GM12891 (cell line): ENCODE data around the gene ME1.

ENCODE experiments used
- PAX5 ChIP-seq: IDR thresholded peaks from 2 replicates; pipeline ENCODE4 v1.6.1; 2011; ENCODE audit warnings: low read length, moderate library complexity, mild to moderate bottlenecking; ENCODE audit not compliant: insufficient read depth, severe bottlenecking
- POLR2A ChIP-seq: IDR thresholded peaks from 2 replicates; pipeline ENCODE4 v1.6.1; 2011; ENCODE audit warnings: low read depth, low read length, control low read depth
- POLR2AphosphoS5 ChIP-seq: IDR thresholded peaks from 2 replicates; pipeline ENCODE4 v1.6.1; 2011; ENCODE audit warnings: low read depth, low read length, control low read depth
- SPI1 ChIP-seq: IDR thresholded peaks from 2 replicates; pipeline ENCODE4 v1.6.1; 2011; ENCODE audit warnings: low read depth, low read length, control low read depth
- TAF1 ChIP-seq: IDR thresholded peaks from 2 replicates; pipeline ENCODE4 v1.6.1; 2011; ENCODE audit warnings: low read depth, low read length, control low read depth

DNA sequence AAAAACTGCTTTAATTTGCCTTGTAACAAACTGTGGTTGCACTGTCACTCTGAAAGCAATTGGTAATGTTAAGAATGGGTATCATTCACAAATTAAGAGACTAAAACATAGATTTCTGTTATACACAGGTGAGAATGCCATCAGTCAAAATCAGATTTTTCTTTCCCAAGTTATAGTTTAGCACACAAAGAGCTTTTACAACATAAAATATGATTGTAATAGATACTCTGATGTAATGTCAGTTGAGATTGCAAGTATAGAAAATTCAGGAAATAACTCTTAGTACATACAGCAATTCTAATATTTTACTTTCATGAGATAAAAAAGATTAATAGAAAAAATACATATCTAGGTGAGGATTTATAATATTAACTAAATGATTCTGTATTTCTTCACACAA is 2.3 kb upstream of the ME1 start:
- TF ChIP-seq POLR2A (no peak), POLR2AphosphoS5 (no peak), TAF1 (no peak), SPI1 (no peak), PAX5 (no peak)
